GM12891 (cell line): ENCODE results near the gene CLNS1A.
A peak's percentile ranks its signal among the peaks of the same experiment; 100 is the strongest.

Experiments used
- DNase-seq: peaks from one replicate; pipeline ENCODE4 v3.0.0; 2011; ENCODE audit warnings: low spot score; ENCODE audit not compliant: insufficient read length
- FAIRE-seq: peaks from 2 replicates; lab custom pipeline; 2011; peaks lifted over from hg19 to GRCh38; lab: Jason Lieb, UNC
- PAX5 ChIP-seq: IDR thresholded peaks from 2 replicates; pipeline ENCODE4 v1.6.1; 2011; ENCODE audit warnings: low read length, moderate library complexity, mild to moderate bottlenecking; ENCODE audit not compliant: insufficient read depth, severe bottlenecking
- POLR2A ChIP-seq: IDR thresholded peaks from 2 replicates; pipeline ENCODE4 v1.6.1; 2011; ENCODE audit warnings: low read depth, low read length, control low read depth
- POLR2AphosphoS5 ChIP-seq: IDR thresholded peaks from 2 replicates; pipeline ENCODE4 v1.6.1; 2011; ENCODE audit warnings: low read depth, low read length, control low read depth
- POU2F2 ChIP-seq: IDR thresholded peaks from 2 replicates; pipeline ENCODE4 v1.6.1; 2011; ENCODE audit warnings: low read depth, mild to moderate bottlenecking, control low read depth, low read length, moderate library complexity
- SPI1 ChIP-seq: IDR thresholded peaks from 2 replicates; pipeline ENCODE4 v1.6.1; 2011; ENCODE audit warnings: low read depth, low read length, control low read depth
- TAF1 ChIP-seq: IDR thresholded peaks from 2 replicates; pipeline ENCODE4 v1.6.1; 2011; ENCODE audit warnings: low read depth, low read length, control low read depth

The CLNS1A gene

GRCh38 chr11:77619576-77620198 lies 17.9 kb downstream of the CLNS1A start:
- TF ChIP-seq SPI1 (0 out of 2 replicates have a peak, but pooled peaks have one; percentile 4), TAF1 (no peak)
- no peak for DNase-seq
- peak; percentile 66 for FAIRE-seq

GRCh38 chr11:77617892-77618291 lies 19.7 kb downstream of the CLNS1A start:
- FAIRE-seq: no peak

DNA sequence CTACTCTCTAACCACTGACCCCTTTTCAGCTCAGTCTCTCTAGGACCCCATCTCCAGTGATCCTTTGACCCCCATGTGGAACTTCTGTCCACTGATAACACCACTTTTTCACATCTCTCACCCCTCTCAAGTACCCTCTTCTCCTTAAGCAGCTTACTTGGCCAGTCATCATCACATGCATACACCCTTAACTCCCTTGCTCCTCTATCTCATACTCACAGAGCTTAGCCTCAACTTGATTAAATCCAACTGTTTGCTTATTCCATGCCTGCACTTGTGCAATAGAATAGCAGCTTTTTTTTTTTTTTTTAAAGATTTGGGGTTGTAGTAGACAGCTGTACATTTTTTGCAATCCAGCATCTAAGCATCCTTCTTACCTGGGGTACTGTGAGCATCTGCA lies 25.7 kb downstream of the CLNS1A start:
- DNase-seq (no peak), FAIRE-seq (no peak)
- no peak for TF ChIP-seq POU2F2
- no peak for TF ChIP-seq TAF1
- TF ChIP-seq PAX5: no peak
- no peak for TF ChIP-seq SPI1
- TF ChIP-seq POLR2A: no peak
- no peak for TF ChIP-seq POLR2AphosphoS5

More at GRCh38 chr11:77617892-77618291, 19.7 kb downstream of the CLNS1A start:
- TF ChIP-seq PAX5: no peak
- TF ChIP-seq POLR2AphosphoS5: no peak
- TF ChIP-seq TAF1: no peak
- no peak for TF ChIP-seq POLR2A
- no peak for TF ChIP-seq POU2F2
- no peak for TF ChIP-seq SPI1
- DNase-seq: no peak

DNA sequence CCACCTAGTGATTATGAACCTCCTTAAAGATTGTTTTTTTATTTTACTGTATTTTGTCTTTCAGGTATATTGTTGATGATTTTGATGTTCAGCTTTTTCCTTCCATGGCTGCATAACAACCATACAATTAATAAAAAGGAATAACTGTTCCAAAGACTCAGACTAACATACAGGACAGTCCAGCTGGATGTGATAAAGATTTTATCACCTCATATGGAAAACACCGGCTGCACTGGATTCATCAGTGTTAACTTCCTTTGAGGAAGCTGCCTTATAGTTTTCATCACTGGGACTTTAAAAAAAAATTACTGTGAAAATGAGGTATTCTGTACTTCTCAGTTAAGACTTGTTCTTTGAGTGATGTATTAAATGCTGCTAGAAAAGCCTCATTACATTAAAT lies 28.4 kb downstream of the CLNS1A start:
- no peak for FAIRE-seq
- DNase-seq: no peak
- TF ChIP-seq TAF1 (no peak), PAX5 (no peak)

- no peak for FAIRE-seq
- DNase-seq: no peak
- TF ChIP-seq TAF1: no peak
- TF ChIP-seq POU2F2: no peak
- TF ChIP-seq SPI1: no peak
- no peak for TF ChIP-seq POLR2A
These were observed 33.3 kb downstream of the CLNS1A start for GRCh38 chr11:77604281-77604680.

DNA sequence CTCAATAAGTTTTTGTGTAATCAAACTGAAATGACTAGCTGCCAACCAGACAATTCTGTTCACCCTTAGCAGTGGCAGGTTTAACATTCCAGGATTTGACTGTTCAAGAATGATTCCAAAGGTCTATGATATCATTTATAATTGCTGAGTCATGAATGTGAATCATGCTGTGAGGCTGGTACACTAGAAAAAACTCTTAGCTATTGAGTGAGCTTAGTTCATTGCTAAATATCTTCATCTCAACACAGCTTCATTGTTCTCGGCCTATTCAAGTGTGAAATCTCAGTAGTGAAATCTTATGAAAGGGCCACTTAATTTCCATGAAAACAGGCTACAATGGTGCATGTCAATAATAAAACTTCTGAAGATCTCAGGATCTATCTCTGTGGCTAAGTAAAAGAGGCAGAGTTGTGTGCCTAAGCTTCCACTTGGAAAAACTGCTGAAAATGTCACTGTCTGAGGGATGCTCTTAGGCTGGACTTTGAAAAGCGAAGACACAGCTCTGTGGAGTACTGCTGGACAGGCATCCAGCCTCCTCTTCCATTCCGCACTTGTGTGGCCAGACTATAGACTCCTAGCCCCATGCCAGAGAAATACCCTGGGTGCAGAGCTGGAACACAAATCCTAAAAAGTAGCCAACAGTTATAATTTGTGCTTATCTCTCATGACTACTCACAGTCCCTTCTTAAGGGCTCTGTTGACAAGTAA lies 35.1 kb downstream of the CLNS1A start:
- FAIRE-seq (no peak), DNase-seq (no peak)
- no peak for TF ChIP-seq TAF1

- DNase-seq (no peak), FAIRE-seq (no peak)
- TF ChIP-seq SPI1 (no peak), POLR2A (no peak), POU2F2 (no peak), TAF1 (no peak), PAX5 (no peak), POLR2AphosphoS5 (no peak)
These were observed 39.4 kb downstream of the CLNS1A start for GRCh38 chr11:77598195-77598594.

- FAIRE-seq (no peak), DNase-seq (no peak)
- TF ChIP-seq POLR2AphosphoS5: no peak
- TF ChIP-seq TAF1: no peak
- no peak for TF ChIP-seq SPI1
- TF ChIP-seq PAX5: no peak
- TF ChIP-seq POLR2A: no peak
- no peak for TF ChIP-seq POU2F2
These were observed 41.0 kb downstream of the CLNS1A start for GRCh38 chr11:77596626-77597025.

GRCh38 chr11:77593883-77594282 lies 43.7 kb downstream of the CLNS1A start:
- no peak for DNase-seq
- TF ChIP-seq POLR2AphosphoS5: no peak
- TF ChIP-seq POU2F2: no peak
- TF ChIP-seq TAF1: no peak
- TF ChIP-seq PAX5: no peak
- TF ChIP-seq POLR2A: no peak
- no peak for TF ChIP-seq SPI1
- no peak for FAIRE-seq

GRCh38 chr11:77592727-77593126 lies 44.9 kb downstream of the CLNS1A start:
- TF ChIP-seq POLR2A (no peak), TAF1 (no peak)
- DNase-seq: no peak
- no peak for FAIRE-seq
